Inflammatory macrophage treated with lipopolysaccharide for 4 hours (primary cell): ENCODE results near the gene DNAH7.
A peak's percentile ranks its signal among the peaks of the same experiment; 100 is the strongest.
"Not testable (repeated sequence)": the region's sequence is repeated elsewhere in the genome, so short reads cannot be mapped to it uniquely, and the experiment has no call there.

Experiments
- DNase-seq: peaks from one replicate; pipeline ENCODE4 v3.0.0-alpha.2; 2020

The DNAH7 gene

GRCh38 chr2:196068271-196069209 is at the start of gene DNAH7:
DNAH7 (minus strand) TSS chr2:196068837; CDS start chr2:196068711, 126 bp downstream.
- DNase-seq = peak; percentile 84

GRCh38 chr2:196117214-196117705 is 48.6 kb upstream of the DNAH7 start:
- DNase-seq = no peak

- no peak for DNase-seq
Observed at GRCh38 chr2:196113061-196113974, 44.7 kb upstream of the DNAH7 start.

- DNase-seq = no peak
Observed at GRCh38 chr2:196112418-196113034, 43.9 kb upstream of the DNAH7 start.

- no peak for DNase-seq
Observed at GRCh38 chr2:196108604-196109003, 40.0 kb upstream of the DNAH7 start.

GRCh38 chr2:196105951-196106350 is 37.3 kb upstream of the DNAH7 start:
- peak; percentile 47 for DNase-seq

GRCh38 chr2:196104066-196104465 is 35.4 kb upstream of the DNAH7 start:
- no peak for DNase-seq

- DNase-seq = no peak
Observed at GRCh38 chr2:196103626-196104025, 35.0 kb upstream of the DNAH7 start.

GRCh38 chr2:196101325-196101991 is 32.8 kb upstream of the DNAH7 start:
- peak; percentile 62 for DNase-seq

GRCh38 chr2:196099916-196100315 is 31.3 kb upstream of the DNAH7 start:
- DNase-seq = peak; percentile 64

GRCh38 chr2:196097864-196098660 is 29.4 kb upstream of the DNAH7 start:
- no peak for DNase-seq

- no peak for DNase-seq
Observed at GRCh38 chr2:196096982-196097745, 28.5 kb upstream of the DNAH7 start.

- DNase-seq = no peak
Observed at GRCh38 chr2:196096264-196096663, 27.6 kb upstream of the DNAH7 start.

- DNase-seq = not testable (repeated sequence)
Observed at GRCh38 chr2:196089448-196089847, 20.8 kb upstream of the DNAH7 start.

GRCh38 chr2:196088203-196088602 is 19.6 kb upstream of the DNAH7 start:
- DNase-seq = no peak

GRCh38 chr2:196086517-196087368 is 18.1 kb upstream of the DNAH7 start:
- DNase-seq = no peak

GRCh38 chr2:196083601-196084000 is 15.0 kb upstream of the DNAH7 start:
- no peak for DNase-seq

- no peak for DNase-seq
Observed at GRCh38 chr2:196080526-196080925, 11.9 kb upstream of the DNAH7 start.

GRCh38 chr2:196079052-196079451 is 10.4 kb upstream of the DNAH7 start:
- DNase-seq = no peak

- no peak for DNase-seq
Observed at GRCh38 chr2:196077821-196078220, 9.2 kb upstream of the DNAH7 start.
